NCI-H2029 treated with DMSO at 0.1 percent for 48 hours (cell line): ENCODE results near the gene MVD.

Experiments used
- DNase-seq: peaks from one replicate; lab custom pipeline; 2025; lab: John Stamatoyannopoulos, UW

Gene MVD

GRCh38 chr16:88697116-88697830, 34.4 kb upstream of the MVD start:
- DNase-seq = no peak

- DNase-seq = no peak
Measured at GRCh38 chr16:88696441-88696840, 33.5 kb upstream of the MVD start.

- DNase-seq = no peak
Measured at GRCh38 chr16:88695753-88696152, 32.9 kb upstream of the MVD start.

- no peak for DNase-seq
Measured at GRCh38 chr16:88695218-88695617, 32.3 kb upstream of the MVD start.

- DNase-seq = no peak
Measured at GRCh38 chr16:88694221-88695087, 31.6 kb upstream of the MVD start.

- DNase-seq = no peak
Measured at GRCh38 chr16:88693420-88694177, 30.7 kb upstream of the MVD start.

- DNase-seq = no peak
Measured at GRCh38 chr16:88692861-88693260, 30.0 kb upstream of the MVD start.

- no peak for DNase-seq
Measured at GRCh38 chr16:88691924-88692560, 29.2 kb upstream of the MVD start.

- DNase-seq = no peak
Measured at GRCh38 chr16:88691129-88691813, 28.4 kb upstream of the MVD start.

- no peak for DNase-seq
Measured at GRCh38 chr16:88690341-88691128, 27.6 kb upstream of the MVD start.

GRCh38 chr16:88688013-88688778, 25.3 kb upstream of the MVD start:
- DNase-seq = peak; percentile 46

- DNase-seq = no peak
Measured at GRCh38 chr16:88687676-88688012, 24.8 kb upstream of the MVD start.

- DNase-seq = no peak
Measured at GRCh38 chr16:88687254-88687576, 24.3 kb upstream of the MVD start.

GRCh38 chr16:88686439-88687253, 23.8 kb upstream of the MVD start, which contains the start of gene SNAI3:
Gene SNAI3, minus strand, starts transcription at chr16:88686507. Its CDS starts 101 bp downstream, at chr16:88686406.
- no peak for DNase-seq

GRCh38 chr16:88686062-88686438, 23.2 kb upstream of the MVD start:
- DNase-seq = no peak

- no peak for DNase-seq
Measured at GRCh38 chr16:88685156-88686061, 22.5 kb upstream of the MVD start.

GRCh38 chr16:88684569-88685155, 21.8 kb upstream of the MVD start:
- no peak for DNase-seq
